ENCODE data around the gene ENTHD1. TPM values are rescaled to one million over a fixed set of nuclear protein-coding genes. Genes with fewer than 3 reads are reported as not detected.

Gene ENTHD1
- total and polyA plus RNA-seq, 9 of the 15 experiments (the other 6 are each of a cell fraction or from before 2014, with no cell fraction given) = 0.13 to 0.98 (median 0.35) TPM

GRCh38 chr22:39940757-39941305, 47.3 kb upstream of the ENTHD1 start (continued):
- no peak for TF ChIP-seq BRF2 (IDR thresholded peaks at IDR 0.05; ENCODE audit: borderline replicate concordance, insufficient read depth, insufficient read length)
- TF ChIP-seq MAFF (IDR thresholded peaks at IDR 0.05; ENCODE audit: low read length) = no peak
- no peak for TF ChIP-seq ZC3H11A (IDR thresholded peaks at IDR 0.05; ENCODE audit: low read depth, low read length)
- no peak for TF ChIP-seq ZNF780A (CRISPR knock-in tag; IDR thresholded peaks at IDR 0.05)
- TF ChIP-seq UBTF (IDR thresholded peaks at IDR 0.05; ENCODE audit: borderline replicate concordance in 1 of 2, low read depth in 2 of 2, low read length in 2 of 2) = no peak
- TF ChIP-seq ETS2 (tag; IDR thresholded peaks at IDR 0.05; ENCODE audit: borderline replicate concordance, poor library complexity, severe bottlenecking) = no peak

- POLR2A ChIA-PET = interaction anchor here (0.5 to 0.6 kb wide), 2 partner anchors 38 to 1098 kb away, joined by 3 read pairs; no protein-coding TSS in a partner anchor
- peaks cover 19% of the 10 kb centered on the region; the same call in 1 of the 3 replicates for H3K79me2 ChIP-seq (ENCODE audit: control insufficient read depth, insufficient read depth, low read length)
These were observed 46.3 kb upstream of the ENTHD1 start for GRCh38 chr22:39939830-39940229.

More at GRCh38 chr22:39939830-39940229, 46.3 kb upstream of the ENTHD1 start:
- Histone ChIP-seq H4K20me1 (replicated peaks; ENCODE audit: control insufficient read depth, insufficient read depth, low read length) (no peaks in the 10 kb centered on the region), H3K9ac (ENCODE audit: insufficient read depth in 1 of 2, low read depth in 2 of 2, low read length in 2 of 2) (no peak overlapping the region), H3K36me3 (ENCODE audit: control insufficient read depth, insufficient read depth, low read length) (no peaks in the 10 kb centered on the region), H3K4me3 (no peak overlapping the region), H3K9me3 (replicated peaks; ENCODE audit: control insufficient read depth, insufficient read depth, low read depth, low read length) (no peaks in the 10 kb centered on the region), H3K27ac (ENCODE audit: extremely low read depth, low read depth, low read length) (no peak overlapping the region), H3K27me3 (ENCODE audit: control insufficient read depth in 2 of 2, insufficient read depth in 2 of 2, low read length in 2 of 2) (no peaks in the 10 kb centered on the region), H2AFZ (ENCODE audit: low read depth, low read length) (no peak overlapping the region), H3K4me1 (replicated peaks in 1 of 2; ENCODE audit: control insufficient read depth in 2 of 2, insufficient read depth in 2 of 2, low read length in 2 of 2) (peaks cover 18 to 63% of the 10 kb centered on the region in 2 experiments), H3K9me1 (ENCODE audit: control insufficient read depth, insufficient read depth, low read length) (no peaks in the 10 kb centered on the region), H3K4me2 (ENCODE audit: insufficient read depth, low read length) (no peak overlapping the region)
- ATAC-seq = no peak
- TF ChIP-seq ZNF740 (CRISPR knock-in tag; IDR thresholded peaks at IDR 0.05) (no peak), ZNF740 (tag; IDR thresholded peaks at IDR 0.05) (no peak), ZNF253 (CRISPR knock-in tag; conservative IDR thresholded peaks at IDR 0.05) (no peak), SMARCE1 (IDR thresholded peaks at IDR 0.05) (no peak)
- in situ Hi-C loops (cut with MboI) (no loop called here), intact Hi-C loops (cut with micrococcal nuclease) (no loop called here)
- CTCF ChIA-PET (ENCODE audit: low intra/inter-chr PET ratio) = no interaction called here
- no peak for DNase-seq (ENCODE audit: extremely low read depth in 1 of 4, low spot score in 3 of 4)
- no TSS peak for BruUV-seq (replicated peaks)
- FAIRE-seq = no peak
- WGBS (ENCODE audit: insufficient coverage, low coverage, missing lambda C conversion rate) = 95% methylated on average over 3 of the region's 3 CpGs

All from K562 (cell line).